SU-DHL-6 (cell line): ENCODE data around the gene AMZ1.
"Not testable (repeated sequence)": the region's sequence is repeated elsewhere in the genome, so short reads cannot be mapped to it uniquely, and the experiment has no call there.

Source experiments
- H2AFZ ChIP-seq: fragments of 200-600 bp; sonication (generic); 2 replicates; pipeline ENCODE4 v1.6.1; 2014; ENCODE audit warnings: low read depth, mild to moderate bottlenecking, moderate library complexity, mixed read lengths, antibody characterized with exemption, low read length; ENCODE audit not compliant: severe bottlenecking
- H3F3A ChIP-seq: fragments of 200-600 bp; shearing (Covaris generic); 2 replicates; pipeline ENCODE4 v1.6.0; 2016; ENCODE audit warnings: antibody characterized with exemption, mild to moderate bottlenecking; ENCODE audit not compliant: insufficient read depth
- H3K27ac ChIP-seq: fragments of 200-600 bp; sonication (generic); 2 replicates; pipeline ENCODE4 v1.5.1; 2016; ENCODE audit warnings: low read depth, mild to moderate bottlenecking, low read length, moderate library complexity, mixed read lengths
- H3K27me3 ChIP-seq: fragments of 200-600 bp; sonication (generic), shearing (Covaris generic); 2 replicates; pipeline ENCODE4 v1.6.0; 2014; ENCODE audit warnings: mild to moderate bottlenecking, low read length
- H3K36me3 ChIP-seq: fragments of 200-600 bp; sonication (generic); 2 replicates; pipeline ENCODE4 v1.6.1; 2014; ENCODE audit warnings: mild to moderate bottlenecking, low read length, mixed read lengths
- H3K4me2 ChIP-seq: fragments of 300-600, 200-600 bp; shearing (Covaris generic), sonication (generic); 2 replicates; pipeline ENCODE4 v1.6.0; 2014; ENCODE audit warnings: low read length, low read depth, mild to moderate bottlenecking; ENCODE audit not compliant: poor library complexity, severe bottlenecking
- H3K4me3 ChIP-seq: fragments of 200-600 bp; sonication (generic); 2 replicates; pipeline ENCODE4 v1.5.1; 2014; ENCODE audit warnings: antibody characterized with exemption, low read length, mild to moderate bottlenecking, mixed read lengths; ENCODE audit not compliant: insufficient read depth, poor library complexity, severe bottlenecking
- H3K79me2 ChIP-seq: fragments of 200-600 bp; sonication (generic); 2 replicates; pipeline ENCODE4 v1.6.1; 2014; ENCODE audit warnings: mild to moderate bottlenecking, low read length, moderate library complexity; ENCODE audit not compliant: insufficient read depth
- H3K9ac ChIP-seq: fragments of 200-600 bp; sonication (generic); 2 replicates; pipeline ENCODE4 v1.7.0; 2014; ENCODE audit warnings: mild to moderate bottlenecking, low read length
- H3K9me2 ChIP-seq: fragments of 200-600 bp; sonication (generic); replicated peaks from 2 replicates; pipeline ENCODE4 v1.6.1; 2014; ENCODE audit warnings: low read length; ENCODE audit not compliant: insufficient read depth
- H3K9me3 ChIP-seq: fragments of 200-600 bp; sonication (generic); 2 replicates; pipeline ENCODE4 v1.6.1; 2014; ENCODE audit warnings: low read length, mixed read lengths; ENCODE audit not compliant: insufficient read depth
- H4K20me1 ChIP-seq: fragments of 200-600 bp; sonication (generic); 2 replicates; pipeline ENCODE4 v1.6.1; 2014; ENCODE audit warnings: low read depth, mild to moderate bottlenecking, antibody characterized with exemption, low read length, moderate library complexity, mixed read lengths
- CTCF ChIP-seq: fragments of 200-600 bp; sonication (generic); IDR thresholded peaks from one replicate; pipeline ENCODE4 v1.5.1; 2017; ENCODE audit warnings: antibody characterized with exemption, mild to moderate bottlenecking, low read length, moderate library complexity; ENCODE audit not compliant: insufficient read depth, poor library complexity, severe bottlenecking
- EZH2phosphoT487 ChIP-seq: fragments of 200-600 bp; sonication (generic), shearing (Covaris generic); conservative IDR thresholded peaks from 2 replicates; pipeline ENCODE4 v1.6.1; 2018; ENCODE audit warnings: mild to moderate bottlenecking, antibody characterized with exemption, low read length, moderate library complexity, mixed read lengths

AMZ1 gene

GRCh38 chr7:2721842-2722241 lies 33.8 kb downstream of the AMZ1 start:
- H3K36me3 ChIP-seq: no peaks in the 10 kb centered on the region
- no peaks in the 10 kb centered on the region for H3F3A ChIP-seq
- no peaks in the 10 kb centered on the region for H4K20me1 ChIP-seq
- H3K4me3 ChIP-seq: no peak overlapping the region
- H3K27me3 ChIP-seq: no peaks in the 10 kb centered on the region
- no peak for TF ChIP-seq CTCF
- TF ChIP-seq EZH2phosphoT487: no peak
- H3K9ac ChIP-seq: no peak overlapping the region
- no peaks in the 10 kb centered on the region for H3K9me3 ChIP-seq
- no peak overlapping the region for H3K27ac ChIP-seq
- H3K79me2 ChIP-seq: no peaks in the 10 kb centered on the region
- no peak overlapping the region for H2AFZ ChIP-seq
- H3K4me2 ChIP-seq: no peak overlapping the region
- no peaks in the 10 kb centered on the region for H3K9me2 ChIP-seq

GRCh38 chr7:2722591-2722990 lies 34.6 kb downstream of the AMZ1 start:
- H3K9ac ChIP-seq: no peak overlapping the region
- no peaks in the 10 kb centered on the region for H3K27me3 ChIP-seq
- H3F3A ChIP-seq: no peaks in the 10 kb centered on the region
- no peaks in the 10 kb centered on the region for H3K9me2 ChIP-seq
- TF ChIP-seq EZH2phosphoT487: no peak
- no peak overlapping the region for H2AFZ ChIP-seq
- H4K20me1 ChIP-seq: no peaks in the 10 kb centered on the region
- no peaks in the 10 kb centered on the region for H3K36me3 ChIP-seq
- no peak overlapping the region for H3K4me3 ChIP-seq
- no peak overlapping the region for H3K27ac ChIP-seq
- no peaks in the 10 kb centered on the region for H3K9me3 ChIP-seq
- H3K4me2 ChIP-seq: no peak overlapping the region
- H3K79me2 ChIP-seq: no peaks in the 10 kb centered on the region

GRCh38 chr7:2723138-2723850 lies 35.3 kb downstream of the AMZ1 start:
- no peaks in the 10 kb centered on the region for H3F3A ChIP-seq
- H3K9me2 ChIP-seq: no peaks in the 10 kb centered on the region
- no peaks in the 10 kb centered on the region for H3K27me3 ChIP-seq
- no peaks in the 10 kb centered on the region for H3K36me3 ChIP-seq
- H3K4me3 ChIP-seq: no peak overlapping the region
- no peaks in the 10 kb centered on the region for H3K79me2 ChIP-seq
- TF ChIP-seq EZH2phosphoT487 (no peak), CTCF (no peak)
- no peak overlapping the region for H3K9ac ChIP-seq
- H4K20me1 ChIP-seq: no peaks in the 10 kb centered on the region
- no peak overlapping the region for H2AFZ ChIP-seq
- no peaks in the 10 kb centered on the region for H3K9me3 ChIP-seq
- H3K27ac ChIP-seq: no peak overlapping the region
- no peak overlapping the region for H3K4me2 ChIP-seq

- not testable (repeated sequence) for H3K4me3 ChIP-seq, H3K4me2 ChIP-seq, H3F3A ChIP-seq, H4K20me1 ChIP-seq, H3K9me2 ChIP-seq, H3K79me2 ChIP-seq, H3K36me3 ChIP-seq, H3K27me3 ChIP-seq, H3K9ac ChIP-seq, H3K9me3 ChIP-seq, H3K27ac ChIP-seq, H2AFZ ChIP-seq
Observed at GRCh38 chr7:2724036-2724435, 36.0 kb downstream of the AMZ1 start.
